ENCODE data around the gene SUN3. TPM values are rescaled to one million over a fixed set of nuclear protein-coding genes. Genes with fewer than 3 reads are reported as not detected.
A peak's percentile ranks its signal among the peaks of the same experiment; 100 is the strongest.

Gene SUN3
- total RNA-seq, 5 donors from 2014 or later (not counting 1 experiment from before 2014, with no cell fraction given), result 0.55 to 0.90 (median 0.59) TPM; not detected in 2

DNA sequence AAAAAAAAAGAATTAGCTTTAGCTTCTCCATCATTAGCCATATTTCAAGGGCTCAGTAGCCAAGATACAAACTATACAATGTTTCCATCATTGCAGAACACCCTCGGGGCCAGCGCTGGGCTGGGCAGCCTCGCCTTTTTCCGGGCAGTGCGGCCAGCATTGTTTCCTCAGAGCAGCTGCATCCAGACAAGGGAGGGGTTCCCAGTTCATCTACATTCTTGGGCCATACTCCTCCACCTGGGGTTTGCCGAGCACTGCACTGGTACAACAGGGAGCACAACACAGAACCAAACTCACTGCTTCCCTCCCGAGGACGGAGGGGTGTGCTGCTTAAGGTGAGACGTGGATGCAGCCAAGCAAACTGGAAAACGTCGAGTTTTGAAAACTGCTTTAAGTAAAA is 78.2 kb downstream of the SUN3 start:
- Mint-ChIP-seq H3K36me3 (peaks cover 17% of the 10 kb centered on the region), H3K27me3 (no peaks in the 10 kb centered on the region), H3K4me1 (no peaks in the 10 kb centered on the region), H3K27ac (no peak overlapping the region), H3K4me3 (no peak overlapping the region), H3K9me3 (no peaks in the 10 kb centered on the region)
- no peak overlapping the region for H3K4me3 ChIP-seq (ENCODE audit: control insufficient read depth in 1 of 2, extremely low read depth in 1 of 2, low read length in 1 of 2)
- no peak for ATAC-seq (replicated peaks in 1 of 4)
- 92% methylated on average over 5 of the region's 11 CpGs for WGBS (ENCODE audit: insufficient coverage)
- DNase-seq, result no peak
- ChIA-PET POLR2A (interaction anchor here in 1 of 2 donors (0.6 kb wide), 1 partner anchor 14 kb away, joined by 3 read pairs; no protein-coding TSS in a partner anchor), CTCF (no interaction called here)
- no peaks in the 10 kb centered on the region for H3K27me3 ChIP-seq (replicated peaks in 1 of 2; ENCODE audit: control insufficient read depth in 2 of 2, extremely low read depth in 1 of 2, insufficient read depth in 2 of 2, low read length in 1 of 2)
- H3K9me3 ChIP-seq, result no peaks in the 10 kb centered on the region
- no peaks in the 10 kb centered on the region for H3K4me1 ChIP-seq (ENCODE audit: control insufficient read depth in 1 of 2, extremely low read depth in 1 of 2, insufficient read depth in 2 of 2, low read length in 2 of 2)
- no peak overlapping the region for H3K27ac ChIP-seq (ENCODE audit: low read length)
- H3K36me3 ChIP-seq (ENCODE audit: control insufficient read depth in 2 of 2, extremely low read depth in 1 of 2, insufficient read depth in 1 of 2, low read length in 1 of 2), result peaks cover 0 to 11% of the 10 kb centered on the region in 2 donors

DNA sequence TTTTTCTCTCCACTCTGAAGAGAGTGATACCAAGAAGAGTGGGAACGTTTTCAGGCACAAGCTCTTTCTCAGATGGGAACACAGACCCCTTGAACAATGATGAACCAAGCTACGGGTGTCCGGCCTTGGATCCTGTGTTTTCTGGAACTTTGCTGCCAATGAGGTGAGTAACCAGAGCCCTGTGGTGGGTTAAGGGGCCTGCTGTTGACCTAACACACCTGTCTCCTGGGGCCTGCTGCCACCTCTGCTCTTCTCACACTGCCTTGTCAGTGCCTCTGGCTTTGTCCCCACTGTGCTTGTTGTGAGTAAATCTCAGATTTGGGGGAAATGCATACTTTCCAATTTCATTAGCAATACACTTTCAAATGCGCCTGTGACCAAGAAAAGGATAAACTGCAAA is 79.2 kb downstream of the SUN3 start:
- H3K4me3 ChIP-seq (ENCODE audit: control insufficient read depth in 1 of 2, extremely low read depth in 1 of 2, low read length in 1 of 2), result no peak overlapping the region
- no peaks in the 10 kb centered on the region for H3K4me1 ChIP-seq (ENCODE audit: control insufficient read depth in 1 of 2, extremely low read depth in 1 of 2, insufficient read depth in 2 of 2, low read length in 2 of 2)
- DNase-seq (no peak), ATAC-seq (replicated peaks in 1 of 4) (no peak)
- H3K27ac Mint-ChIP-seq, result no peak overlapping the region
- no peaks in the 10 kb centered on the region for H3K9me3 ChIP-seq
- no CpG with 5 or more reads among the region's 4 CpGs for WGBS (ENCODE audit: insufficient coverage)
- POLR2A ChIA-PET, result no interaction called here
- H3K27ac ChIP-seq (ENCODE audit: low read length), result no peak overlapping the region
- H3K27me3 Mint-ChIP-seq, result no peaks in the 10 kb centered on the region
- peaks cover 0 to 6% of the 10 kb centered on the region in 2 donors for H3K36me3 ChIP-seq (ENCODE audit: control insufficient read depth in 2 of 2, extremely low read depth in 1 of 2, insufficient read depth in 1 of 2, low read length in 1 of 2)
- H3K27me3 ChIP-seq (replicated peaks in 1 of 2; ENCODE audit: control insufficient read depth in 2 of 2, extremely low read depth in 1 of 2, insufficient read depth in 2 of 2, low read length in 1 of 2), result no peaks in the 10 kb centered on the region
- H3K36me3 Mint-ChIP-seq, result peaks cover 11% of the 10 kb centered on the region
- H3K4me1 Mint-ChIP-seq, result no peaks in the 10 kb centered on the region
- CTCF ChIA-PET, result no interaction called here
- H3K9me3 Mint-ChIP-seq, result no peaks in the 10 kb centered on the region
- no peak overlapping the region for H3K4me3 Mint-ChIP-seq

DNA sequence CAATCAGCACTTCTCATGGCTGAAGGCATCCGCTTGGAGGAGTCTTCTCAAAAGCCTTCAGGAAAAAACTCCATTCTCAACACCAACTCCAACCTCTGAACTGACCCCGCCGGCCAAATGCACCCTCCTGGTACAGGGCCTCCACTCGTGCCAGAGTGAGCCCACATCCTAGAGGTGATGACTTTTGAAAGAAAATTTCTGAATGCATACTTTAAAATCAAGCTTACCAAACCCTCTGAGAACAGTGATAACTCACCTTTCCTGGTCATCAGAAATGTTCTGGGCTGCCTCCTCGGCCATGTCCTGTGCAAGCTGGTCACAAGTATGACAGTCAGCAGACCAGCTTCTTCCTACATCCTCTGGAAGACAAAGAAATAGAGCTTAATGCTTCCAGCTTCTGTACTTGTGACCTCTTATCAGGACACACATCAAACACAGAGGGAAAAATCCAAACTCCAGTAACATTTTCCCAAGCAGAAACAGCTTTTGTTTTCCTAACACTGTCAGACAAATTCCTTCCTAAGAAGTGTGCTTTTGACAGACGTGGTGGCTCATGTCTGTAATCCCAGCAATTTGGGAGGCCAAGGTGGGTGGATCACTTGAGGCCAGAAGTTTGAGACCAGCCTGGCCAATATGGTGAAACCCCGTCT is 80.6 kb downstream of the SUN3 start, which contains the start of gene PKD1L1:
TSS of gene PKD1L1 (minus strand) at position 326 of the 650 bp plus-strand sequence. CDS start at position 300, 26 bp downstream.
- Histone ChIP-seq H3K36me3 (ENCODE audit: control insufficient read depth in 2 of 2, extremely low read depth in 1 of 2, insufficient read depth in 1 of 2, low read length in 1 of 2) (no peaks in the 10 kb centered on the region), H3K9me3 (no peaks in the 10 kb centered on the region), H3K27me3 (replicated peaks in 1 of 2; ENCODE audit: control insufficient read depth in 2 of 2, extremely low read depth in 1 of 2, insufficient read depth in 2 of 2, low read length in 1 of 2) (no peaks in the 10 kb centered on the region), H3K4me3 (ENCODE audit: control insufficient read depth in 1 of 2, extremely low read depth in 1 of 2, low read length in 1 of 2) (no peak within 1 kb of the TSS), H3K4me1 (ENCODE audit: control insufficient read depth in 1 of 2, extremely low read depth in 1 of 2, insufficient read depth in 2 of 2, low read length in 2 of 2) (no peaks in the 10 kb centered on the region), H3K27ac (ENCODE audit: low read length) (no peak within 1 kb of the TSS)
- H3K9me3 Mint-ChIP-seq, result no peaks in the 10 kb centered on the region
- H3K27ac Mint-ChIP-seq, result no peak within 1 kb of the TSS
- ChIA-PET CTCF (interaction anchor here in 1 of 2 donors (0.7 to 1.0 kb wide), 2 partner anchors 162 to 203 kb away, joined by 7 to 11 read pairs; no protein-coding TSS in a partner anchor), POLR2A (no interaction called here)
- no peak within 1 kb of the TSS for H3K4me3 Mint-ChIP-seq
- H3K36me3 Mint-ChIP-seq, result no peaks in the 10 kb centered on the region
- 58% methylated on average over 2 of the region's 7 CpGs for WGBS (ENCODE audit: insufficient coverage)
- no peak for DNase-seq
- no peaks in the 10 kb centered on the region for H3K4me1 Mint-ChIP-seq
- no peak for ATAC-seq (replicated peaks in 1 of 4)
- no peaks in the 10 kb centered on the region for H3K27me3 Mint-ChIP-seq

DNA sequence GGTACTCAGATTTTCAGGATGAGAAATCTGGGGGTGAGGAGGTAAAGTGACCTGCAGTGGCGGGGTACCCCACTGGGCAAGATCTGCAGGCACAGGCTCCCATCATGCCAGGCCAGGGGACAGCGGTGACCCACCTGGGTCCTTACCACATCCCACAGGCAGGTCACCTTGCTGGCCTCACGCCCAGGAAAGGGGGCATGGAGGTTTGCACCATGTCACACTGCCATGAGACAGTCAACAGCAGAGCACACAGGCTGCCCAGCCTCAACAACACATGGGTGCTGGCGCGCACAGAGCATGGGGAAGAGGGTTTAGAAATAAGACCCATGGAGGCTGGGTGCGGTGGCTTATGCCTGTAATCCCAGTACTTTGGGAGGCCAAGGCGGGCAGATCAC is 81.6 kb downstream of the SUN3 start:
- no peak overlapping the region for H3K4me3 ChIP-seq (ENCODE audit: control insufficient read depth in 1 of 2, extremely low read depth in 1 of 2, low read length in 1 of 2)
- ChIA-PET CTCF (no interaction called here), POLR2A (no interaction called here)
- ATAC-seq (replicated peaks in 1 of 4) (no peak), DNase-seq (no peak)
- H3K9me3 ChIP-seq, result no peaks in the 10 kb centered on the region
- no peaks in the 10 kb centered on the region for H3K27me3 ChIP-seq (replicated peaks in 1 of 2; ENCODE audit: control insufficient read depth in 2 of 2, extremely low read depth in 1 of 2, insufficient read depth in 2 of 2, low read length in 1 of 2)
- H3K27me3 Mint-ChIP-seq, result no peaks in the 10 kb centered on the region
- H3K4me1 ChIP-seq (ENCODE audit: control insufficient read depth in 1 of 2, extremely low read depth in 1 of 2, insufficient read depth in 2 of 2, low read length in 2 of 2), result no peaks in the 10 kb centered on the region
- H3K36me3 ChIP-seq (ENCODE audit: control insufficient read depth in 2 of 2, extremely low read depth in 1 of 2, insufficient read depth in 1 of 2, low read length in 1 of 2), result no peaks in the 10 kb centered on the region
- no peak overlapping the region for H3K4me3 Mint-ChIP-seq
- no peak overlapping the region for H3K27ac ChIP-seq (ENCODE audit: low read length)
- no peaks in the 10 kb centered on the region for H3K9me3 Mint-ChIP-seq
- no peak overlapping the region for H3K27ac Mint-ChIP-seq
- 75% methylated on average over 3 of the region's 7 CpGs for WGBS (ENCODE audit: insufficient coverage)
- H3K4me1 Mint-ChIP-seq, result no peaks in the 10 kb centered on the region
- H3K36me3 Mint-ChIP-seq, result no peaks in the 10 kb centered on the region

DNA sequence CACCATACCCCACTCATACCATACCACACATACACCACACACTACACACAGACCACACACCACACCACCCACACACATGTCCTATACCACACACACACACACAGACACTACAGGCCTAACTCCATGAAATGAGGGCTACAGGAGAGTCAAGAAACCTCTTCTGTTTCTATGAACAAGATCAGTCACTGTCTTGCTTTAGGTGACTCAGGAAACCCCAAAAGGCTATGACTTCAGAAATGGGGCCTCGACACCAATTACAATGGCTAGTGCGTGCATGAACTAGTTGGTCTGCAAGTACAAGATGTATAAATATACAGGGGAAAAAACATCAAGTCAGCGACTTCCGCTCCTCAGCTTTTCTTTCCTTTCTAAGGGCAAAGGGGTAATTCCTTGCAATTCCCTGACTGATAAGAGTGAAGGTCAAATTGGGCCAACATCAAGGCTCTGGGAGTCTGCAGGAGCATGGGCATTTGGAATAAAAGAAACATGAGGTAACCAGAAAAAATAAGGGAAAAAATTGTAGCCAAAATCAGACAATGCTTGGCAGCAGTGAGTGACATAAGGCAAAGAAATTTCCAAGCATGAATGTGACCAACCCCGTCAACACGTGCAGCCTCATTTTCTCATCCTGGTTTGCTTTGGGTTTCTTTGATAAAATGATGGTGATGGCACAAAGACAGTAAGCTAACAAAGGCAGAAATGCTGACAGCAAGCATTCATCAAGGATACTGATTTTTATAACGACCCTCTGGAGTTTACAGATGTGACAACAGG is 82.1 kb downstream of the SUN3 start:
- no peaks in the 10 kb centered on the region for H3K27me3 Mint-ChIP-seq
- Histone ChIP-seq H3K4me1 (ENCODE audit: control insufficient read depth in 1 of 2, extremely low read depth in 1 of 2, insufficient read depth in 2 of 2, low read length in 2 of 2) (no peaks in the 10 kb centered on the region), H3K4me3 (ENCODE audit: control insufficient read depth in 1 of 2, extremely low read depth in 1 of 2, low read length in 1 of 2) (no peak overlapping the region), H3K27ac (ENCODE audit: low read length) (no peak overlapping the region), H3K9me3 (no peaks in the 10 kb centered on the region), H3K36me3 (ENCODE audit: control insufficient read depth in 2 of 2, extremely low read depth in 1 of 2, insufficient read depth in 1 of 2, low read length in 1 of 2) (no peaks in the 10 kb centered on the region), H3K27me3 (replicated peaks in 1 of 2; ENCODE audit: control insufficient read depth in 2 of 2, extremely low read depth in 1 of 2, insufficient read depth in 2 of 2, low read length in 1 of 2) (no peaks in the 10 kb centered on the region)
- ChIA-PET POLR2A (no interaction called here), CTCF (no interaction called here)
- no peaks in the 10 kb centered on the region for H3K4me1 Mint-ChIP-seq
- H3K9me3 Mint-ChIP-seq, result no peaks in the 10 kb centered on the region
- H3K27ac Mint-ChIP-seq, result no peak overlapping the region
- ATAC-seq (replicated peaks in 1 of 4) (no peak), DNase-seq (no peak)
- H3K4me3 Mint-ChIP-seq, result no peak overlapping the region
- H3K36me3 Mint-ChIP-seq, result no peaks in the 10 kb centered on the region
- WGBS (ENCODE audit: insufficient coverage), result 85% methylated on average over 3 of the region's 7 CpGs

DNA sequence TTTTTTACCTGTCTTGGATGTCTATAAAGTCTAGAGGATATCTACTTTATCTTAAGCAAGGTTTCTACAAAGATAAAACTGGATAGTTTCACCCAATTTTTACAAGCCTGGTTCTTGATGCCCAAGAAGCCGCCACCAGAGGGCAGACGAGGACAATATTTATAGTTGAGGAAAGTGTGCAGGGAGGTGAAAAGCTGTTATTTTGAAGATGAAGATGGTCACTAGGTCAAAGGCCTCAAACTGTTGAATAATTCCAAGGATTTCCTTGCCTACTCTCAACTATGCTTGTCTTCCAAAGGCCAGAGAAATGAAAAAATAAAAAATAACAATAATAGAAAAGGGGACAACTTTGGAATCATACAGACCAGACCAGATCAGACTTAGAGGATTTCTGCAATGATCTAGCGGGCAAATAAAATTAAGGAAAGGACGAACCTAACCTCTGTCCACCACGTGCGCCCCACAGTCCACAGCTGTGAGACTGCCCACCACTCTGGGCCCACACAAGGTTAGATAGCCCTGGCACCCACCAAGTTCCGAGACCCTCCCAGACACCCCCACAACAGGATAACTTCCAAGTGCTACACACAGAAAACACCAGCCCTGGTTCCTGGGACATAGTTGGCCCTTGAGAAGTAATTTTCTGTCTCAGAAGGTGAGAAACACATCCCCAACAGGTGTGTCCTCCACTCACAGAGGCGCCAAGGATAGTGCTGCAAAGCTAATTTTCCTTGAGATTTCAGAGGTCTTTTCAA is 83.5 kb downstream of the SUN3 start:
- H3K27me3 ChIP-seq (replicated peaks in 1 of 2; ENCODE audit: control insufficient read depth in 2 of 2, extremely low read depth in 1 of 2, insufficient read depth in 2 of 2, low read length in 1 of 2), result no peaks in the 10 kb centered on the region
- Mint-ChIP-seq H3K36me3 (no peaks in the 10 kb centered on the region), H3K4me1 (no peaks in the 10 kb centered on the region), H3K9me3 (no peaks in the 10 kb centered on the region), H3K4me3 (no peak overlapping the region), H3K27me3 (no peaks in the 10 kb centered on the region), H3K27ac (no peak overlapping the region)
- H3K36me3 ChIP-seq (ENCODE audit: control insufficient read depth in 2 of 2, extremely low read depth in 1 of 2, insufficient read depth in 1 of 2, low read length in 1 of 2), result no peaks in the 10 kb centered on the region
- no peaks in the 10 kb centered on the region for H3K9me3 ChIP-seq
- DNase-seq, result peak; percentile 22 to 82 (median 66)
- CTCF ChIA-PET, result interaction anchor here (0.5 to 2.4 kb wide), 14 partner anchors 12 to 216 kb away, joined by 3 to 30 read pairs (median 4); no protein-coding TSS in a partner anchor
- H3K27ac ChIP-seq (ENCODE audit: low read length), result no peak overlapping the region
- H3K4me1 ChIP-seq (ENCODE audit: control insufficient read depth in 1 of 2, extremely low read depth in 1 of 2, insufficient read depth in 2 of 2, low read length in 2 of 2), result no peaks in the 10 kb centered on the region
- 100% methylated on average over 1 of the region's 8 CpGs for WGBS (ENCODE audit: insufficient coverage)
- ATAC-seq (replicated peaks in 1 of 4), result peak in 2 of 4 experiments; percentile 38 to 53
- no peak overlapping the region for H3K4me3 ChIP-seq (ENCODE audit: control insufficient read depth in 1 of 2, extremely low read depth in 1 of 2, low read length in 1 of 2)
- POLR2A ChIA-PET, result no interaction called here

All from T-cell (primary cell).